Measurements from ENCODE around the gene IQCF5. TPM values are rescaled to one million over a fixed set of nuclear protein-coding genes. Genes with fewer than 3 reads are reported as not detected.
"Not testable (repeated sequence)": the region's sequence is repeated elsewhere in the genome, so short reads cannot be mapped to it uniquely, and the experiment has no call there.

IQCF5 gene
- total and polyA plus RNA-seq, 2 donors (not counting 3 experiments of a cell fraction or from before 2014, with no cell fraction given): not detected

GRCh38 chr3:51904034-51904823 is 28.8 kb upstream of the IQCF5 start:
- Histone ChIP-seq H3K4me3 (replicated peaks in 1 of 3; ENCODE audit: insufficient read depth in 1 of 3, low read depth in 1 of 3, low read length in 3 of 3) (no peak overlapping the region), H3K79me2 (ENCODE audit: control insufficient read depth, insufficient read depth, low read length) (no peaks in the 10 kb centered on the region), H3K9ac (replicated peaks; ENCODE audit: extremely low read depth, insufficient read depth, low read length) (no peak overlapping the region), H3K36me3 (ENCODE audit: control insufficient read depth in 2 of 2, extremely low read depth in 1 of 2, insufficient read depth in 2 of 2, low read length in 2 of 2) (no peaks in the 10 kb centered on the region), H3K9me1 (replicated peaks; ENCODE audit: control insufficient read depth, extremely low read depth, insufficient read depth, low read length) (no peaks in the 10 kb centered on the region), H3K27me3 (ENCODE audit: control insufficient read depth in 2 of 2, insufficient read depth in 2 of 2, low read length in 2 of 2) (no peaks in the 10 kb centered on the region), H3K4me1 (ENCODE audit: control insufficient read depth, extremely low read depth, insufficient read depth, low read length) (no peaks in the 10 kb centered on the region), H3K27ac (ENCODE audit: insufficient read depth, low read depth, low read length) (no peak overlapping the region), H3K4me2 (ENCODE audit: insufficient read depth, low read length) (no peak overlapping the region), H4K20me1 (replicated peaks; ENCODE audit: control insufficient read depth, extremely low read depth, insufficient read depth, low read length) (no peaks in the 10 kb centered on the region), H2AFZ (ENCODE audit: low read depth, low read length) (no peak overlapping the region), H3K9me3 (replicated peaks; ENCODE audit: control insufficient read depth, insufficient read depth, low read length) (no peaks in the 10 kb centered on the region)
- ChIA-PET POLR2A (no interaction called here), CTCF (no interaction called here)
- no TSS peak for BruUV-seq (replicated peaks)
- DNase-seq (ENCODE audit: low read depth, low spot score): no peak
- dilution Hi-C loops (cut with MboI; ENCODE audit: extremely low pct_ligation_motif_present, low sequenced_read_pairs) (no loop called here), intact Hi-C loops (cut with micrococcal nuclease) (no loop called here)
- FAIRE-seq: no peak
- no peak for TF ChIP-seq MYC (IDR thresholded peaks at IDR 0.05; ENCODE audit: low read depth, low read length)
- no peak for TF ChIP-seq EZH2 (IDR thresholded peaks at IDR 0.05; ENCODE audit: borderline replicate concordance, low read depth, low read length, severe bottlenecking)
- no peak for TF ChIP-seq POLR2A (IDR thresholded peaks at IDR 0.05; ENCODE audit: low read depth, low read length)
- TF ChIP-seq JUN (IDR thresholded peaks at IDR 0.05; ENCODE audit: borderline replicate concordance, insufficient read depth, insufficient read length, low read depth): no peak
- no peak for TF ChIP-seq MAX (IDR thresholded peaks at IDR 0.05; ENCODE audit: insufficient read depth, insufficient read length)
- no peak for TF ChIP-seq GATA2 (IDR thresholded peaks at IDR 0.05; ENCODE audit: insufficient read depth, insufficient read length, low read depth, low read length)
- TF ChIP-seq, protein P1, sequence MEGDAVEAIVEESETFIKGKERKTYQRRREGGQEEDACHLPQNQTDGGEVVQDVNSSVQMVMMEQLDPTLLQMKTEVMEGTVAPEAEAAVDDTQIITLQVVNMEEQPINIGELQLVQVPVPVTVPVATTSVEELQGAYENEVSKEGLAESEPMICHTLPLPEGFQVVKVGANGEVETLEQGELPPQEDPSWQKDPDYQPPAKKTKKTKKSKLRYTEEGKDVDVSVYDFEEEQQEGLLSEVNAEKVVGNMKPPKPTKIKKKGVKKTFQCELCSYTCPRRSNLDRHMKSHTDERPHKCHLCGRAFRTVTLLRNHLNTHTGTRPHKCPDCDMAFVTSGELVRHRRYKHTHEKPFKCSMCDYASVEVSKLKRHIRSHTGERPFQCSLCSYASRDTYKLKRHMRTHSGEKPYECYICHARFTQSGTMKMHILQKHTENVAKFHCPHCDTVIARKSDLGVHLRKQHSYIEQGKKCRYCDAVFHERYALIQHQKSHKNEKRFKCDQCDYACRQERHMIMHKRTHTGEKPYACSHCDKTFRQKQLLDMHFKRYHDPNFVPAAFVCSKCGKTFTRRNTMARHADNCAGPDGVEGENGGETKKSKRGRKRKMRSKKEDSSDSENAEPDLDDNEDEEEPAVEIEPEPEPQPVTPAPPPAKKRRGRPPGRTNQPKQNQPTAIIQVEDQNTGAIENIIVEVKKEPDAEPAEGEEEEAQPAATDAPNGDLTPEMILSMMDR (IDR thresholded peaks at IDR 0.05; ENCODE audit: extremely low read depth in 1 of 2, insufficient read depth in 1 of 2, low read depth in 1 of 2, low read length in 2 of 2): no peak
- TF ChIP-seq FOS (IDR thresholded peaks at IDR 0.05; ENCODE audit: borderline replicate concordance, insufficient read depth, low read length): no peak
- no peak for TF ChIP-seq POLR2AphosphoS5 (IDR thresholded peaks at IDR 0.05; ENCODE audit: insufficient read depth, low read depth, low read length)

DNA sequence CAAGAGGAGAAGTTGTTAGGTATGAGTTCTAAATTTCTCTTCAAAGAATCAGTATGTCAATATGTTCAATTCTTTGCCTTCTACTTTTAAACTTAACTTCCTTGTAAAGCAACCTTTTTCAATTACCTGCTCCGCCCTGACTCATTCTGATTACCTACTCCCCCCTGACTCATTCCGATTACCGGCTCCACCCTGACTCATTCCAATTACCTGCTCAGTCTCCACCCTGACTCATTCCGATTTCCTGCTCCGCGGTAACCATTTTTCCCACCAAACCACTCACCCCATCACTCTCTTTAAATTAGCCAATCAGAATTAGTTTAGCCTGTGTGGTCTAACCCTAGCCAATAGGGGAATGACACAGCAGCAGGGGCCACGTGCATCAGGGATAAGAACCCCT is 27.0 kb upstream of the IQCF5 start:
- H3K4me2 ChIP-seq (ENCODE audit: insufficient read depth, low read length); POLR2A ChIA-PET; FAIRE-seq; dilution Hi-C loops (cut with MboI; ENCODE audit: extremely low pct_ligation_motif_present, low sequenced_read_pairs); H2AFZ ChIP-seq (ENCODE audit: low read depth, low read length); DNase-seq (ENCODE audit: low read depth, low spot score); intact Hi-C loops (cut with micrococcal nuclease); H3K9me3 ChIP-seq (replicated peaks; ENCODE audit: control insufficient read depth, insufficient read depth, low read length); H3K27ac ChIP-seq (ENCODE audit: insufficient read depth, low read depth, low read length); H3K27me3 ChIP-seq (ENCODE audit: control insufficient read depth in 2 of 2, insufficient read depth in 2 of 2, low read length in 2 of 2); H3K9me1 ChIP-seq (replicated peaks; ENCODE audit: control insufficient read depth, extremely low read depth, insufficient read depth, low read length); H3K4me1 ChIP-seq (ENCODE audit: control insufficient read depth, extremely low read depth, insufficient read depth, low read length); H3K79me2 ChIP-seq (ENCODE audit: control insufficient read depth, insufficient read depth, low read length); BruUV-seq (replicated peaks); H3K36me3 ChIP-seq (ENCODE audit: control insufficient read depth in 2 of 2, extremely low read depth in 1 of 2, insufficient read depth in 2 of 2, low read length in 2 of 2); H3K9ac ChIP-seq (replicated peaks; ENCODE audit: extremely low read depth, insufficient read depth, low read length); H4K20me1 ChIP-seq (replicated peaks; ENCODE audit: control insufficient read depth, extremely low read depth, insufficient read depth, low read length); H3K4me3 ChIP-seq (replicated peaks in 1 of 3; ENCODE audit: insufficient read depth in 1 of 3, low read depth in 1 of 3, low read length in 3 of 3); CTCF ChIA-PET: not testable (repeated sequence)

- dilution Hi-C loops (cut with MboI; ENCODE audit: extremely low pct_ligation_motif_present, low sequenced_read_pairs); POLR2A ChIA-PET; FAIRE-seq; H3K36me3 ChIP-seq (ENCODE audit: control insufficient read depth in 2 of 2, extremely low read depth in 1 of 2, insufficient read depth in 2 of 2, low read length in 2 of 2); H3K9me3 ChIP-seq (replicated peaks; ENCODE audit: control insufficient read depth, insufficient read depth, low read length); H3K4me3 ChIP-seq (replicated peaks in 1 of 3; ENCODE audit: insufficient read depth in 1 of 3, low read depth in 1 of 3, low read length in 3 of 3); H3K27me3 ChIP-seq (ENCODE audit: control insufficient read depth in 2 of 2, insufficient read depth in 2 of 2, low read length in 2 of 2); H3K9me1 ChIP-seq (replicated peaks; ENCODE audit: control insufficient read depth, extremely low read depth, insufficient read depth, low read length); H3K4me2 ChIP-seq (ENCODE audit: insufficient read depth, low read length); H3K4me1 ChIP-seq (ENCODE audit: control insufficient read depth, extremely low read depth, insufficient read depth, low read length); H3K79me2 ChIP-seq (ENCODE audit: control insufficient read depth, insufficient read depth, low read length); DNase-seq (ENCODE audit: low read depth, low spot score); H2AFZ ChIP-seq (ENCODE audit: low read depth, low read length); intact Hi-C loops (cut with micrococcal nuclease); CTCF ChIA-PET; H4K20me1 ChIP-seq (replicated peaks; ENCODE audit: control insufficient read depth, extremely low read depth, insufficient read depth, low read length); H3K27ac ChIP-seq (ENCODE audit: insufficient read depth, low read depth, low read length); H3K9ac ChIP-seq (replicated peaks; ENCODE audit: extremely low read depth, insufficient read depth, low read length); BruUV-seq (replicated peaks): not testable (repeated sequence)
Observed at GRCh38 chr3:51900043-51900442, 24.6 kb upstream of the IQCF5 start.

Data from endothelial cell of umbilical vein (primary cell).